HFFc6 (cell line): ENCODE data around the gene ZNG1B. TPM values are rescaled to one million over a fixed set of nuclear protein-coding genes. Genes with fewer than 3 reads are reported as not detected.
"Not testable (repeated sequence)": the region's sequence is repeated elsewhere in the genome, so short reads cannot be mapped to it uniquely, and the experiment has no call there.

ENCODE experiments used
- DNase-seq: peaks from one replicate; pipeline ENCODE4 v3.0.0-alpha.2; 2018
- H3K27ac Mint-ChIP-seq: 2 replicates; pipeline ENCODE4 v1.8.0; 2020; ENCODE audit warnings: mild to moderate bottlenecking, mixed read lengths
- H3K27me3 Mint-ChIP-seq: 2 replicates; pipeline ENCODE4 v1.8.0; 2021; ENCODE audit warnings: mild to moderate bottlenecking, moderate library complexity, mixed read lengths; ENCODE audit not compliant: insufficient read depth
- H3K36me3 Mint-ChIP-seq: 2 replicates; pipeline ENCODE4 v1.8.0; 2021; ENCODE audit warnings: low read depth, mixed read lengths
- H3K4me1 Mint-ChIP-seq: 2 replicates; pipeline ENCODE4 v1.8.0; 2020; ENCODE audit warnings: low read depth, mixed read lengths
- H3K4me3 Mint-ChIP-seq: 2 replicates; pipeline ENCODE4 v1.8.0; 2020; ENCODE audit warnings: mild to moderate bottlenecking, moderate library complexity, mixed read lengths
- H3K9me3 Mint-ChIP-seq: 2 replicates; pipeline ENCODE4 v1.8.0; 2020; ENCODE audit warnings: mild to moderate bottlenecking, mixed read lengths
- CTCF ChIP-seq: fragments of 200-600 bp; sonication (generic); IDR thresholded peaks from 2 replicates; pipeline ENCODE4 v1.5.0; 2021; ENCODE audit warnings: antibody characterized with exemption, mild to moderate bottlenecking
- total RNA-seq, 6 experiments: library from RNA; stranded (reverse); fragmentation: NEBNext Ultra II Directional; extraction: Animal tissue kit (Norgen Biotek cat#: 25700); gene quantifications; 2 replicates in 1 of 6; 3 replicates in 5 of 6; pipeline ENCODE4 v1.2.3, GENCODE V29; 2021

The ZNG1B gene
- total RNA-seq, 6 experiments from 2014 or later, result 19.5 to 32.2 (median 26.2) TPM

GRCh38 chr2:113527350-113528045, 90.0 kb downstream of the ZNG1B start:
- H3K27ac Mint-ChIP-seq, H3K9me3 Mint-ChIP-seq, H3K36me3 Mint-ChIP-seq, DNase-seq, H3K27me3 Mint-ChIP-seq, H3K4me1 Mint-ChIP-seq: not testable (repeated sequence)
- H3K4me3 Mint-ChIP-seq, result peak overlapping the region; percentile 41; the same call in 1 of the 2 replicates
- peak; percentile 44; the same call in 1 of the 2 replicates for TF ChIP-seq CTCF

GRCh38 chr2:113528126-113528525, 90.6 kb downstream of the ZNG1B start:
- not testable (repeated sequence) for DNase-seq, H3K9me3 Mint-ChIP-seq, H3K4me1 Mint-ChIP-seq, H3K36me3 Mint-ChIP-seq, H3K4me3 Mint-ChIP-seq, H3K27ac Mint-ChIP-seq, H3K27me3 Mint-ChIP-seq

- H3K4me3 Mint-ChIP-seq, DNase-seq, H3K27me3 Mint-ChIP-seq, H3K9me3 Mint-ChIP-seq, H3K27ac Mint-ChIP-seq, H3K36me3 Mint-ChIP-seq, H3K4me1 Mint-ChIP-seq: not testable (repeated sequence)
These were observed 91.4 kb downstream of the ZNG1B start for GRCh38 chr2:113528904-113529303.

- DNase-seq, H3K27ac Mint-ChIP-seq, H3K9me3 Mint-ChIP-seq, H3K36me3 Mint-ChIP-seq, H3K4me3 Mint-ChIP-seq, H3K4me1 Mint-ChIP-seq, H3K27me3 Mint-ChIP-seq: not testable (repeated sequence)
These were observed 95.5 kb downstream of the ZNG1B start for GRCh38 chr2:113532991-113533390.

GRCh38 chr2:113536573-113536972, 99.1 kb downstream of the ZNG1B start:
- not testable (repeated sequence) for H3K36me3 Mint-ChIP-seq, H3K27me3 Mint-ChIP-seq, DNase-seq, H3K4me3 Mint-ChIP-seq, H3K4me1 Mint-ChIP-seq, H3K9me3 Mint-ChIP-seq, H3K27ac Mint-ChIP-seq

GRCh38 chr2:113540834-113541203, 103.3 kb downstream of the ZNG1B start:
- Mint-ChIP-seq H3K4me3 (peak overlapping the region; percentile 81), H3K27ac (peak overlapping the region; percentile 75), H3K4me1 (peaks cover 13% of the 10 kb centered on the region; the same call in 1 of the 2 replicates)
- H3K9me3 Mint-ChIP-seq, H3K27me3 Mint-ChIP-seq, DNase-seq, H3K36me3 Mint-ChIP-seq: not testable (repeated sequence)

GRCh38 chr2:113541204-113541975, 103.9 kb downstream of the ZNG1B start:
- Mint-ChIP-seq H3K27ac (peak overlapping the region; percentile 75), H3K4me3 (peak overlapping the region; percentile 81), H3K4me1 (peaks cover 13% of the 10 kb centered on the region; the same call in 1 of the 2 replicates)
- not testable (repeated sequence) for H3K9me3 Mint-ChIP-seq, H3K36me3 Mint-ChIP-seq, H3K27me3 Mint-ChIP-seq, DNase-seq

- DNase-seq, H3K27me3 Mint-ChIP-seq, H3K9me3 Mint-ChIP-seq, H3K36me3 Mint-ChIP-seq, H3K27ac Mint-ChIP-seq: not testable (repeated sequence)
- Mint-ChIP-seq H3K4me3 (peak overlapping the region; percentile 83), H3K4me1 (peaks cover 13% of the 10 kb centered on the region; the same call in 1 of the 2 replicates)
These were observed 104.5 kb downstream of the ZNG1B start for GRCh38 chr2:113541976-113542485.

- not testable (repeated sequence) for H3K9me3 Mint-ChIP-seq, H3K36me3 Mint-ChIP-seq, DNase-seq, H3K27me3 Mint-ChIP-seq
- peak overlapping the region; percentile 83 for H3K4me3 Mint-ChIP-seq
- H3K27ac Mint-ChIP-seq, result peak overlapping the region; percentile 19; the same call in 1 of the 2 replicates
- peaks cover 13% of the 10 kb centered on the region; the same call in 1 of the 2 replicates for H3K4me1 Mint-ChIP-seq
These were observed 105.0 kb downstream of the ZNG1B start for GRCh38 chr2:113542529-113542928.

Other genes starting within 250 kb of the ZNG1B start
- gene PAX8, start 158.8 kb upstream of the ZNG1B start, total RNA-seq, result 1 to 10 TPM in 5 of 6 experiments, under 1 TPM in 1; 0.33 to 6.7 (median 5.1) TPM
- under 1 TPM in 2 of 6 experiments, not detected in 4; 0.07 to 0.19 TPM for gene FOXD4L1, start 61.0 kb downstream of the ZNG1B start, total RNA-seq
- 1 to 10 TPM; 3.7 to 6.5 (median 5.5) TPM for gene RABL2A, start 189.6 kb downstream of the ZNG1B start, total RNA-seq